Measurements from ENCODE around the gene UBR3.
"Not testable (repeated sequence)": the region's sequence is repeated elsewhere in the genome, so short reads cannot be mapped to it uniquely, and the experiment has no call there.

Gene UBR3

GRCh38 chr2:169877398-169877797 is 50.1 kb downstream of the UBR3 start:
- H3K36me3 ChIP-seq (ENCODE audit: control insufficient read depth, low read depth, low read length) = no peaks in the 10 kb centered on the region
- H3K27me3 ChIP-seq (ENCODE audit: control insufficient read depth, insufficient read depth, low read length) = no peaks in the 10 kb centered on the region
- no peak overlapping the region for H3K27ac ChIP-seq (ENCODE audit: low read length)
- no peaks in the 10 kb centered on the region for H3K9me3 ChIP-seq (ENCODE audit: control insufficient read depth, low read depth, low read length)
- H3K4me3 ChIP-seq (ENCODE audit: low read length) = no peak overlapping the region
- H3K9ac ChIP-seq (ENCODE audit: low read length) = no peak overlapping the region
- H3K4me1 ChIP-seq (ENCODE audit: control insufficient read depth, low read depth, low read length) = no peaks in the 10 kb centered on the region

DNA sequence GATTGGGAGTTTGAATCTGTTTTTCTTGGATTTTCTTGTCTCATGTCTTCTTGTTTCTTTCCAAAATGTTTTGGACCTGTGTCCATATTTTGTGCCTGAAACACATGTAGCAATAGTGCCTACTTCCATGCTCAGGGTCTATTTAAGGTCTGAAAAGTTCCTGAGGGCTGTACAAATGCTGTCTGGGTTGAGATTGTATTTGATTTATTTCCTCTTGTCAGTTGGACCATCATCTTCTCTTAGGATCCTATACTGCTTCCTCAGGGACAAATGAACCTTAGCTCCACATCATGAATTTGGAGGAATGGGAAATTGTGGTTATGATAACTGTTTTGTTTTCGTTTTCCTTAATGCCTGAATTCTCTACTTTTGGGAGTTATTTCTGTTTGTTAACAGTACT is 59.9 kb downstream of the UBR3 start:
- no peak overlapping the region for H3K4me3 ChIP-seq (ENCODE audit: low read length)
- H3K27ac ChIP-seq (ENCODE audit: low read length) = no peak overlapping the region
- no peak overlapping the region for H3K9ac ChIP-seq (ENCODE audit: low read length)
- H3K9me3 ChIP-seq (ENCODE audit: control insufficient read depth, low read depth, low read length) = no peaks in the 10 kb centered on the region
- H3K4me1 ChIP-seq (ENCODE audit: control insufficient read depth, low read depth, low read length) = no peaks in the 10 kb centered on the region
- no peaks in the 10 kb centered on the region for H3K36me3 ChIP-seq (ENCODE audit: control insufficient read depth, low read depth, low read length)
- H3K27me3 ChIP-seq (ENCODE audit: control insufficient read depth, insufficient read depth, low read length) = no peaks in the 10 kb centered on the region

GRCh38 chr2:169891593-169892298 is 64.5 kb downstream of the UBR3 start:
- no peak overlapping the region for H3K27ac ChIP-seq (ENCODE audit: low read length)
- H3K4me3 ChIP-seq (ENCODE audit: low read length) = no peak overlapping the region
- no peaks in the 10 kb centered on the region for H3K9me3 ChIP-seq (ENCODE audit: control insufficient read depth, low read depth, low read length)
- no peaks in the 10 kb centered on the region for H3K4me1 ChIP-seq (ENCODE audit: control insufficient read depth, low read depth, low read length)
- H3K9ac ChIP-seq (ENCODE audit: low read length) = no peak overlapping the region
- peaks cover 4% of the 10 kb centered on the region for H3K36me3 ChIP-seq (ENCODE audit: control insufficient read depth, low read depth, low read length)
- no peaks in the 10 kb centered on the region for H3K27me3 ChIP-seq (ENCODE audit: control insufficient read depth, insufficient read depth, low read length)

DNA sequence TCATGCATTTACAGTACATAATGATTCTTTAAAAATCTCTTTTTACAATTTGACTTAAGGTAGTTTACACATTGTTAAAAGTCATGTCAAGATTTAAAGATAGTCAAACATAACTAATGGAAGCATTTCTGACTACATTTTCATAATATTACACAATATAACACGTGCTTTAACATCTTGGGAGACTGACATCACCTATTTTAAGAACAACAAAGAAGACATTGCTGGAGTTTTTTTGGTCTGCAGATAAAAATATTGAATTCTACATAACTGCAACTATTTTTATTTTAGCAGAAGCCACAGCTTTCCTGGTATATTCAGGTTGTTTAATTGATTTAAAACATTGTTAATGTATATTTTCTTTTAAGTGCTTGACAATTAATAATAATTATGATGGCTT is 65.7 kb downstream of the UBR3 start:
- Histone ChIP-seq H3K36me3 (ENCODE audit: control insufficient read depth, low read depth, low read length) (peaks cover 4% of the 10 kb centered on the region), H3K9ac (ENCODE audit: low read length) (no peak overlapping the region), H3K4me3 (ENCODE audit: low read length) (no peak overlapping the region), H3K27me3 (ENCODE audit: control insufficient read depth, insufficient read depth, low read length) (no peaks in the 10 kb centered on the region), H3K27ac (ENCODE audit: low read length) (no peak overlapping the region), H3K4me1 (ENCODE audit: control insufficient read depth, low read depth, low read length) (no peaks in the 10 kb centered on the region), H3K9me3 (ENCODE audit: control insufficient read depth, low read depth, low read length) (no peaks in the 10 kb centered on the region)

DNA sequence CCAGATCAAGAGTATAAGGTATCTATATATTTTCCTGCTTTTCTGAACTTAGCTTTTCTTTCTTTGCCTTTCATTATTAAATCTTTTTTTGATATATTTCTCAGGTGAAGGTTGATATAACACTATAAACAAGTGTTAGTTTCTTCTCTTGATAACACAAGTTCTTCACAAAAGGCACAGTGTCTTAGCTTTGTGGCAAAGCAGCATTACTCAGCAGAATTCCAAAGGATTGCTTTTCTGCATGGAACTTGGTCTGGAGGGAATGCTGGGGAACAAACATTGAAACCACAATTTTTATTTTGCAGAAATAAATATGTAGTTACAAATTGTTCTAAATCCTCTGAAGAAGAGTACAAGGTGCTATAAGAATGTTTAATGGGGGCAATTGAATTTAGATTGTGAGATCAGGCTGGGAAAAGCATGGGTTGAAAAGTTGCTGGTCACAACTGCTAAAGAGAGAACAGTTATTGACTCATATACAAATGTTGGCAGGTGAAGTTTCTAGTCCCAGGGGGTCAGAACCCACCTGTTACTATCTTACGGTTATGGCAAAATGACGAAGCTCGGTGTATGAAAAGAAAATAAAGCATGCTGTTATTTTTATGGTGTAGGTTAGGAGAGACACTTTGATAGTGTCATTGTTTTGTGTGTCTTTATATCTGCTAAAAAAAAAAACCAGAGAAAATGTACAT is 68.2 kb downstream of the UBR3 start:
- Histone ChIP-seq H3K27me3 (ENCODE audit: control insufficient read depth, insufficient read depth, low read length) (no peaks in the 10 kb centered on the region), H3K9me3 (ENCODE audit: control insufficient read depth, low read depth, low read length) (no peaks in the 10 kb centered on the region), H3K4me1 (ENCODE audit: control insufficient read depth, low read depth, low read length) (no peaks in the 10 kb centered on the region), H3K36me3 (ENCODE audit: control insufficient read depth, low read depth, low read length) (peaks cover 4% of the 10 kb centered on the region), H3K4me3 (ENCODE audit: low read length) (no peak overlapping the region), H3K27ac (ENCODE audit: low read length) (no peak overlapping the region), H3K9ac (ENCODE audit: low read length) (no peak overlapping the region)

DNA sequence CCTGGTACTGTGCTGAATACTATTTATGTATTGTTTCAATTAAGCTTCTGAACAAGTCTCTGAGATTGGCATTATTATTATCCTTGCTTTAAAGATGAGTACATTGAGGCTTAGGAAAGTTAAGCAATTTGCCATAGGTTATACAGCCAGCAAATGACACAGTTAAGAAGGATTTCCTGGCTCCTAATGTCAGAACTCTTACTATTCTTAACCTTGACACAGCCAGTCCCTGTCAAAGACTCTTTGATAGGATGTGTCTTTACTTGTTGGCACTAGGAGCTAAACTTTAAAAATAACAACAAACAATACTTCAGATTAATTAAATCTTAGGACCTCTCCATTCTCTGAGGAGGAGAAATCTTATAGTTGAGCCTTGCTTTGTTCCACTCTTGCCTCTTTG is 70.6 kb downstream of the UBR3 start:
- H3K4me3 ChIP-seq (ENCODE audit: low read length) = no peak overlapping the region
- H3K9ac ChIP-seq (ENCODE audit: low read length) = no peak overlapping the region
- no peak overlapping the region for H3K27ac ChIP-seq (ENCODE audit: low read length)
- peaks cover 4% of the 10 kb centered on the region for H3K36me3 ChIP-seq (ENCODE audit: control insufficient read depth, low read depth, low read length)
- no peaks in the 10 kb centered on the region for H3K27me3 ChIP-seq (ENCODE audit: control insufficient read depth, insufficient read depth, low read length)
- H3K9me3 ChIP-seq (ENCODE audit: control insufficient read depth, low read depth, low read length) = no peaks in the 10 kb centered on the region
- H3K4me1 ChIP-seq (ENCODE audit: control insufficient read depth, low read depth, low read length) = no peaks in the 10 kb centered on the region

- H3K4me3 ChIP-seq (ENCODE audit: low read length); H3K36me3 ChIP-seq (ENCODE audit: control insufficient read depth, low read depth, low read length); H3K4me1 ChIP-seq (ENCODE audit: control insufficient read depth, low read depth, low read length); H3K27ac ChIP-seq (ENCODE audit: low read length); H3K9ac ChIP-seq (ENCODE audit: low read length); H3K27me3 ChIP-seq (ENCODE audit: control insufficient read depth, insufficient read depth, low read length); H3K9me3 ChIP-seq (ENCODE audit: control insufficient read depth, low read depth, low read length): not testable (repeated sequence)
Measured at GRCh38 chr2:169900103-169900502, 72.8 kb downstream of the UBR3 start.

GRCh38 chr2:169900686-169901085 is 73.4 kb downstream of the UBR3 start:
- no peak overlapping the region for H3K9ac ChIP-seq (ENCODE audit: low read length)
- H3K4me1 ChIP-seq (ENCODE audit: control insufficient read depth, low read depth, low read length) = no peaks in the 10 kb centered on the region
- no peaks in the 10 kb centered on the region for H3K9me3 ChIP-seq (ENCODE audit: control insufficient read depth, low read depth, low read length)
- H3K27ac ChIP-seq (ENCODE audit: low read length) = no peak overlapping the region
- H3K4me3 ChIP-seq (ENCODE audit: low read length) = no peak overlapping the region
- H3K36me3 ChIP-seq (ENCODE audit: control insufficient read depth, low read depth, low read length) = no peaks in the 10 kb centered on the region
- H3K27me3 ChIP-seq (ENCODE audit: control insufficient read depth, insufficient read depth, low read length) = no peaks in the 10 kb centered on the region

GRCh38 chr2:169906731-169907130 is 79.5 kb downstream of the UBR3 start:
- Histone ChIP-seq H3K27ac (ENCODE audit: low read length) (no peak overlapping the region), H3K4me3 (ENCODE audit: low read length) (no peak overlapping the region), H3K4me1 (ENCODE audit: control insufficient read depth, low read depth, low read length) (no peaks in the 10 kb centered on the region), H3K9me3 (ENCODE audit: control insufficient read depth, low read depth, low read length) (no peaks in the 10 kb centered on the region), H3K36me3 (ENCODE audit: control insufficient read depth, low read depth, low read length) (peaks cover 5% of the 10 kb centered on the region), H3K27me3 (ENCODE audit: control insufficient read depth, insufficient read depth, low read length) (no peaks in the 10 kb centered on the region), H3K9ac (ENCODE audit: low read length) (no peak overlapping the region)

GRCh38 chr2:169909376-169909775 is 82.1 kb downstream of the UBR3 start:
- Histone ChIP-seq H3K4me1 (ENCODE audit: control insufficient read depth, low read depth, low read length) (no peaks in the 10 kb centered on the region), H3K9ac (ENCODE audit: low read length) (no peak overlapping the region), H3K4me3 (ENCODE audit: low read length) (no peak overlapping the region), H3K36me3 (ENCODE audit: control insufficient read depth, low read depth, low read length) (peaks cover 5% of the 10 kb centered on the region), H3K27me3 (ENCODE audit: control insufficient read depth, insufficient read depth, low read length) (no peaks in the 10 kb centered on the region), H3K9me3 (ENCODE audit: control insufficient read depth, low read depth, low read length) (no peaks in the 10 kb centered on the region), H3K27ac (ENCODE audit: low read length) (no peak overlapping the region)

GRCh38 chr2:169910109-169910799 is 83.0 kb downstream of the UBR3 start:
- Histone ChIP-seq H3K9ac (ENCODE audit: low read length) (no peak overlapping the region), H3K27ac (ENCODE audit: low read length) (no peak overlapping the region), H3K36me3 (ENCODE audit: control insufficient read depth, low read depth, low read length) (peaks cover 5% of the 10 kb centered on the region), H3K27me3 (ENCODE audit: control insufficient read depth, insufficient read depth, low read length) (no peaks in the 10 kb centered on the region), H3K4me1 (ENCODE audit: control insufficient read depth, low read depth, low read length) (no peaks in the 10 kb centered on the region), H3K4me3 (ENCODE audit: low read length) (no peak overlapping the region), H3K9me3 (ENCODE audit: control insufficient read depth, low read depth, low read length) (no peaks in the 10 kb centered on the region)
